ENCODE measurements around the gene PRDM16.

The PRDM16 gene

GRCh38 chr1:3216015-3216391 lies 147.0 kb downstream of the PRDM16 start:
- TF ChIP-seq, protein P1, sequence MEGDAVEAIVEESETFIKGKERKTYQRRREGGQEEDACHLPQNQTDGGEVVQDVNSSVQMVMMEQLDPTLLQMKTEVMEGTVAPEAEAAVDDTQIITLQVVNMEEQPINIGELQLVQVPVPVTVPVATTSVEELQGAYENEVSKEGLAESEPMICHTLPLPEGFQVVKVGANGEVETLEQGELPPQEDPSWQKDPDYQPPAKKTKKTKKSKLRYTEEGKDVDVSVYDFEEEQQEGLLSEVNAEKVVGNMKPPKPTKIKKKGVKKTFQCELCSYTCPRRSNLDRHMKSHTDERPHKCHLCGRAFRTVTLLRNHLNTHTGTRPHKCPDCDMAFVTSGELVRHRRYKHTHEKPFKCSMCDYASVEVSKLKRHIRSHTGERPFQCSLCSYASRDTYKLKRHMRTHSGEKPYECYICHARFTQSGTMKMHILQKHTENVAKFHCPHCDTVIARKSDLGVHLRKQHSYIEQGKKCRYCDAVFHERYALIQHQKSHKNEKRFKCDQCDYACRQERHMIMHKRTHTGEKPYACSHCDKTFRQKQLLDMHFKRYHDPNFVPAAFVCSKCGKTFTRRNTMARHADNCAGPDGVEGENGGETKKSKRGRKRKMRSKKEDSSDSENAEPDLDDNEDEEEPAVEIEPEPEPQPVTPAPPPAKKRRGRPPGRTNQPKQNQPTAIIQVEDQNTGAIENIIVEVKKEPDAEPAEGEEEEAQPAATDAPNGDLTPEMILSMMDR (IDR thresholded peaks at IDR 0.05; ENCODE audit: borderline replicate concordance, control extremely low read depth, extremely low read depth, insufficient read depth, missing control alignments): no peak
- in situ Hi-C loops (cut with MboI; ENCODE audit: low sequenced_read_pairs, unreplicated experiment): no loop called here
- no peak for DNase-seq (ENCODE audit: low spot score)

DNA sequence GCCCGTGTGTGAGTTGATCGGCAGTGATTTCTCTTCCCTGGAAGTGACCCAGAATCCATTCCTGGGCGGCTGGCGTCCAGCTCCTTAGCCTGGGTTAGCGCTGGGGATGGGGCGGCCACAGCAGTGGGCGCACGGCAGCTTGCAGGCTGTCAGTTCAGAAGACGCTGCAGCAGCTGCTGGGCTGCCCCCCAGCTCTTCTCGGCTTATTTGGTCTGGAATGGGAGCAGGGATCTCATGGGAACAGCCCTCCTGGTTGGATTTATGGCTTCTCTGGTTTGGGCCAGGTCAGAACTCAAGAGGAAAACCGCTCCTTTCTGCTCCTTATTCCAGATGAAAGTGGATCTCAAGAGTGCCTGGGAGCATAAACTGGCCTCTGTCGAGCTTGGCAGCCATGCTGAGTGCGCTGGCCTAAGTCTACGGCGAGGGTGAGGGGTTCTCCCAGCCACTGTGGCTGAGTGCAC lies 148.2 kb downstream of the PRDM16 start:
- TF ChIP-seq, protein P1 (IDR thresholded peaks at IDR 0.05; ENCODE audit: borderline replicate concordance, control extremely low read depth, extremely low read depth, insufficient read depth, missing control alignments): no peak
- DNase-seq (ENCODE audit: low spot score): no peak
- in situ Hi-C loops (cut with MboI; ENCODE audit: low sequenced_read_pairs, unreplicated experiment): no loop called here

DNA sequence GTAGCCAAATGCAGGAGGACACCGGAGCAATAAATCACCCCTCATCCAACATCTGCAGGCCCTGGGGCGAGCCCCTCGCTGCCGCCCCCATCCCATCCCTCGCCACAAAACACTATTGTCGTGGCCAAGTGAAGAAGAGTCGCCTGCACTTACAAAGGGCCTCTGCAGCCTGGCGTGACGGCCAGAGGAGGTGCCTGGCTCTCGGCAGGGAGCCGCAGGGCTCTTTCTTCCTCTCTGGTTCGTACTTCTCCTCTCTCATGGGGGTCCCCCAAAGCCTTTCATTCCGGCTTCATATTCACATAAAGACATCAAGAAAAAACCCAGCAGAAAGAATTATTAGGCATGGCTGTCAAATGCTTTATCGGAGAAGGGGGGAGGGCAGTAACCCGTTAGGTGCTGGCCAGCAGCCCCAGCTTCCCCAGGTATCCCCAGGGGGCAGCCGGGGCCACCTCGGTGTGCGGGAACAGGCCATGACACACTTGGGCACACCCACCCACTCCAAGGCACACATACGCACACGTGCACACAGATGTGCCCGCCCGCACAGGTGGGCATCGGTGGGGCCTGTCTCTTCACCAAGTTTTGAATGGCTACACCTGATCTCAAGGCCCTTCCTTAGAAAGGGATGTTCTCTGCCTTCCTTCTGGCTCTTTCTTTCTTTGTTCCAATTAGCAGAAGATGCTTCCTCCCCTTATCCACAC lies 149.1 kb downstream of the PRDM16 start:
- in situ Hi-C loops (cut with MboI; ENCODE audit: low sequenced_read_pairs, unreplicated experiment): no loop called here
- no peak for DNase-seq (ENCODE audit: low spot score)
- TF ChIP-seq, protein P1 (IDR thresholded peaks at IDR 0.05; ENCODE audit: borderline replicate concordance, control extremely low read depth, extremely low read depth, insufficient read depth, missing control alignments): no peak

DNA sequence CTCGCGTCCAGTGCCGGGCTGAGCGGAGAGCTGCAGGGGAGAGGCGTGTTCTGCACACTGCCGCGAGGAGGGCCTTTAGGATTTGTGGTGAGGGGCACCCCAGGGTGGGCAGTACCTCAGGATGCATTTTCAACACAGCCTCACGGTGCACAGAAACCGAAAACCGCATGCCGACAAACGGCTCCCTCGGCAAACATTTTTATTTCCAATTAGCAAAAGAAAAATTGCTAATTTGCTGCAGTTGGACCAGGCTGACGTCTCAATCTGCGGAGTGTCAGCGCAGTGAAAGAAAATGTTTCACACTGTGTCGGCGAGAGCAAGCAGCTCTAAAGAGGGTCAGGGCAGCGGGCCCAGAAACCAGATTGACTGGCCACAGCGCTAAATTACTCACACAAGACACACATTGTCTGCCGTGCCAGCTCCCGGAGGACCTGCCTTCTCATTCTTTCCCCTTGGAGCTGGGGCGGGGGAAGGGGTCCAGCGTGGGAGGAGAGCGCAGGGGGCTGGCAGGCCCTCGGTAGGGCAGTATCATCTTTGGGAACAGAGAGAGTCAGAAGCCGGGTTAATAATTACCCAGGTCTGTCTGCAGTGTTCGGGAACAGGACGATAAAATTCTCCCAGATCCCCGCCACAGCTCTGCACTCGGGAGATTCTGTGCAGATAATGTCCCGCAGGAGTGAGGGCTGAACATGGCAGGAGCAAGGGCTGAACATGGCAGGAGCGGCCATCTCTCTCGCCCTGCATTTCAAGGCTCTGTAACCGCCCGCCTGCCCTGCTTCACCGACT lies 150.2 kb downstream of the PRDM16 start:
- TF ChIP-seq, protein P1 (IDR thresholded peaks at IDR 0.05; ENCODE audit: borderline replicate concordance, control extremely low read depth, extremely low read depth, insufficient read depth, missing control alignments): no peak
- no peak for DNase-seq (ENCODE audit: low spot score)
- in situ Hi-C loops (cut with MboI; ENCODE audit: low sequenced_read_pairs, unreplicated experiment): no loop called here

GRCh38 chr1:3219791-3220467 lies 150.9 kb downstream of the PRDM16 start:
- in situ Hi-C loops (cut with MboI; ENCODE audit: low sequenced_read_pairs, unreplicated experiment): no loop called here
- DNase-seq (ENCODE audit: low spot score): no peak
- TF ChIP-seq, protein P1 (IDR thresholded peaks at IDR 0.05; ENCODE audit: borderline replicate concordance, control extremely low read depth, extremely low read depth, insufficient read depth, missing control alignments): no peak
